Trophoblast cell (in vitro differentiated cells and primary cell): ENCODE measurements around the gene PRAMEF13.
"Not testable (repeated sequence)": the region's sequence is repeated elsewhere in the genome, so short reads cannot be mapped to it uniquely, and the experiment has no call there.

Experiments used
- DNase-seq, 2 donors: peaks; one replicate each; pipeline ENCODE4 v3.0.0-alpha.2; 2016
- H2AFZ ChIP-seq: 2 replicates; pipeline ENCODE4 v1.6.1; 2013; ENCODE audit warnings: low read length, moderate library complexity, mild to moderate bottlenecking; ENCODE audit not compliant: insufficient read depth, poor library complexity
- H2AK5ac ChIP-seq: 2 replicates; pipeline ENCODE4 v1.6.1; 2013; ENCODE audit warnings: mild to moderate bottlenecking, low read length
- H2BK120ac ChIP-seq: 2 replicates; pipeline ENCODE4 v1.6.1; 2013; ENCODE audit warnings: low read length, mild to moderate bottlenecking, moderate library complexity; ENCODE audit not compliant: insufficient read depth, poor library complexity
- H2BK12ac ChIP-seq: 2 replicates; pipeline ENCODE4 v1.6.1; 2013; ENCODE audit warnings: mild to moderate bottlenecking, low read length, moderate library complexity
- H2BK5ac ChIP-seq: 2 replicates; pipeline ENCODE4 v1.6.1; 2013; ENCODE audit warnings: low read length, low read depth, moderate library complexity, mild to moderate bottlenecking; ENCODE audit not compliant: poor library complexity
- H3K14ac ChIP-seq: 2 replicates; pipeline ENCODE4 v1.6.1; 2013; ENCODE audit warnings: mild to moderate bottlenecking, low read length
- H3K18ac ChIP-seq: 2 replicates; pipeline ENCODE4 v1.6.1; 2013; ENCODE audit warnings: mild to moderate bottlenecking, low read length
- H3K23ac ChIP-seq: 2 replicates; pipeline ENCODE4 v1.6.1; 2013; ENCODE audit warnings: low read length
- H3K27ac ChIP-seq: 2 replicates; pipeline ENCODE4 v1.5.1; 2013; ENCODE audit warnings: low read depth, mild to moderate bottlenecking, inconsistent platforms, low read length, moderate library complexity
- H3K27me3 ChIP-seq: 2 replicates; pipeline ENCODE4 v1.6.1; 2013; ENCODE audit warnings: inconsistent platforms, mild to moderate bottlenecking, low read length, moderate library complexity; ENCODE audit not compliant: insufficient read depth
- H3K36me3 ChIP-seq, 2 experiments: 1 replicate in 1 of 2; 2 replicates in 1 of 2; pipeline ENCODE4 v1.6.1; 2013; ENCODE audit warnings: low read length in 2 of 2, mild to moderate bottlenecking in 2 of 2, moderate library complexity in 1 of 2; ENCODE audit not compliant: insufficient read depth in 2 of 2, control insufficient read depth in 1 of 2
- H3K4ac ChIP-seq: 2 replicates; pipeline ENCODE4 v1.6.1; 2013; ENCODE audit warnings: low read depth, mild to moderate bottlenecking, low read length, moderate library complexity
- H3K4me1 ChIP-seq, 2 experiments: 1 replicate in 1 of 2; 2 replicates in 1 of 2; pipeline ENCODE4 v1.6.1; 2013; ENCODE audit warnings: low read length in 2 of 2, mild to moderate bottlenecking in 2 of 2, moderate library complexity in 1 of 2; ENCODE audit not compliant: insufficient read depth in 2 of 2, control insufficient read depth in 1 of 2
- H3K4me2 ChIP-seq: 2 replicates; pipeline ENCODE4 v1.6.1; 2013; ENCODE audit warnings: inconsistent platforms, mild to moderate bottlenecking, low read length, moderate library complexity
- H3K4me3 ChIP-seq: 2 replicates; pipeline ENCODE4 v1.5.1; 2013; ENCODE audit warnings: mild to moderate bottlenecking, low read depth, low read length, inconsistent platforms
- H3K79me1 ChIP-seq: one replicate; pipeline ENCODE4 v1.6.1; 2013; ENCODE audit warnings: low read length
- H3K79me2 ChIP-seq: 2 replicates; pipeline ENCODE4 v1.6.1; 2013; ENCODE audit warnings: low read length, mild to moderate bottlenecking; ENCODE audit not compliant: control insufficient read depth, insufficient read depth, poor library complexity
- H3K9ac ChIP-seq: 2 replicates; pipeline ENCODE4 v1.6.1; 2013; ENCODE audit warnings: mild to moderate bottlenecking, low read length
- H3K9me3 ChIP-seq: 2 replicates; pipeline ENCODE4 v1.6.1; 2013; ENCODE audit warnings: low read depth, mild to moderate bottlenecking, control low read depth, inconsistent platforms, low read length; ENCODE audit not compliant: insufficient read depth
- H4K12ac ChIP-seq: 2 replicates; pipeline ENCODE4 v1.6.1; 2013; ENCODE audit warnings: low read depth, mild to moderate bottlenecking, low read length, moderate library complexity
- H4K8ac ChIP-seq: 2 replicates; pipeline ENCODE4 v1.6.1; 2013; ENCODE audit warnings: low read depth, mild to moderate bottlenecking, low read length, moderate library complexity
- H4K91ac ChIP-seq: one replicate; pipeline ENCODE4 v1.6.1; 2013; ENCODE audit warnings: low read depth, mild to moderate bottlenecking, low read length, moderate library complexity
- WGBS: extraction: QIAGEN DNeasy Blood & Tissue Kit; methylation state at CpG from one replicate; pipeline ENCODE4 v1.1.7; 2013; ENCODE audit warnings: missing lambda C conversion rate; ENCODE audit not compliant: insufficient read length, insufficient coverage; ENCODE audit errors: extremely low coverage; 5-methylcytosine and 5-hydroxymethylcytosine counted together

Gene PRAMEF13

GRCh38 chr1:13232056-13232455 is 30.8 kb upstream of the PRAMEF13 start:
- WGBS: no CpG with 5 or more reads among the region's 2 CpGs
- H3K4ac ChIP-seq, H3K4me3 ChIP-seq, H3K14ac ChIP-seq, H3K27me3 ChIP-seq, H3K79me1 ChIP-seq, H3K27ac ChIP-seq, H3K9ac ChIP-seq, H3K36me3 ChIP-seq, H4K8ac ChIP-seq, H4K91ac ChIP-seq, H3K18ac ChIP-seq, H2BK12ac ChIP-seq, DNase-seq, H3K4me2 ChIP-seq, H2AK5ac ChIP-seq, H3K4me1 ChIP-seq, H2BK5ac ChIP-seq, H4K12ac ChIP-seq, H3K79me2 ChIP-seq, H2BK120ac ChIP-seq, H2AFZ ChIP-seq, H3K23ac ChIP-seq: not testable (repeated sequence)
- peaks cover 40% of the 10 kb centered on the region for H3K9me3 ChIP-seq

- H3K9me3 ChIP-seq: peaks cover 42% of the 10 kb centered on the region
- not testable (repeated sequence) for H2BK5ac ChIP-seq, H3K36me3 ChIP-seq, H3K23ac ChIP-seq, H3K79me2 ChIP-seq, H3K4ac ChIP-seq, H3K4me2 ChIP-seq, H3K4me1 ChIP-seq, H4K12ac ChIP-seq, H3K4me3 ChIP-seq, H2BK12ac ChIP-seq, H3K27me3 ChIP-seq, H2AFZ ChIP-seq, H4K8ac ChIP-seq, H3K27ac ChIP-seq, H2AK5ac ChIP-seq, H3K79me1 ChIP-seq, H2BK120ac ChIP-seq, H4K91ac ChIP-seq, H3K14ac ChIP-seq, H3K9ac ChIP-seq, H3K18ac ChIP-seq
- WGBS: no CpG with 5 or more reads among the region's 7 CpGs
- DNase-seq: peak in 1 of 2 donors; percentile 0
These were observed 30.0 kb upstream of the PRAMEF13 start for GRCh38 chr1:13231061-13231750.

GRCh38 chr1:13230601-13231000 is 29.4 kb upstream of the PRAMEF13 start:
- not testable (repeated sequence) for H4K91ac ChIP-seq, H2AFZ ChIP-seq, H3K36me3 ChIP-seq, H3K4ac ChIP-seq, H3K27ac ChIP-seq, H2BK12ac ChIP-seq, H4K8ac ChIP-seq, H2BK5ac ChIP-seq, H3K18ac ChIP-seq, H2BK120ac ChIP-seq, H3K79me2 ChIP-seq, H3K79me1 ChIP-seq, H3K9ac ChIP-seq, H3K14ac ChIP-seq, H3K27me3 ChIP-seq, H2AK5ac ChIP-seq, H3K23ac ChIP-seq, H3K4me3 ChIP-seq, DNase-seq, H3K4me2 ChIP-seq, H4K12ac ChIP-seq, H3K4me1 ChIP-seq
- H3K9me3 ChIP-seq: peaks cover 45% of the 10 kb centered on the region
- WGBS: no CpG with 5 or more reads among the region's 2 CpGs

DNA sequence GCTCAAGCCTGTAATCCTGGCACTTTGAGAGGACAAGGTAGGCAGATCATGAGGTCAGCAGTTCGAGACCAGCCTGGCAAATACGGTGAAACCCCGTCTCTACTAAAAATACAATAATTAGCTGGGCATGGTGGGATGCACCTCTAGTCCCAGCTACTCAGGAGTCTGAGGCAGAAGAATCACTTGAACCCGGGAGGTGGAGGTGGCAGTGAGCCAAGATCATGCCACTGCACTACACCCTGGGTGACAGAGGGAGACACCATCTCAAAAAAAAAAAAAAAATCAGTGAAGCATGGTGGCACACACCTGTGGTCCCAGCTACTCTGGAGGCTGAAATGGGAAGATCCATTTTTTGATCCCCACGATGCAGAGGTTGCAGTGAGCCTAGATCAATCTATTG is 28.9 kb upstream of the PRAMEF13 start:
- H3K4me3 ChIP-seq, H2BK120ac ChIP-seq, H3K4me1 ChIP-seq, H3K14ac ChIP-seq, H4K12ac ChIP-seq, H3K4me2 ChIP-seq, H2AK5ac ChIP-seq, DNase-seq, H4K8ac ChIP-seq, H2AFZ ChIP-seq, H3K79me1 ChIP-seq, H2BK12ac ChIP-seq, H3K27me3 ChIP-seq, H2BK5ac ChIP-seq, H3K4ac ChIP-seq, H3K9ac ChIP-seq, H3K18ac ChIP-seq, H3K79me2 ChIP-seq, H3K23ac ChIP-seq, H4K91ac ChIP-seq, H3K36me3 ChIP-seq, H3K27ac ChIP-seq: not testable (repeated sequence)
- no CpG with 5 or more reads among the region's 5 CpGs for WGBS
- peaks cover 45% of the 10 kb centered on the region for H3K9me3 ChIP-seq
